HG03159 (cell line): ENCODE data around the gene PASD1.
"Not testable (repeated sequence)": the region's sequence is repeated elsewhere in the genome, so short reads cannot be mapped to it uniquely, and the experiment has no call there.

Experiments used
- ATAC-seq: cut with Tn5 transposase; IDR thresholded peaks from one replicate; pipeline ENCODE4 v1.9.1; 2021; ENCODE audit warnings: mild to moderate bottlenecking, moderate library complexity; ENCODE audit not compliant: unreplicated experiment

Gene PASD1

GRCh38 chrX:151621422-151621821, 57.9 kb downstream of the PASD1 start:
- ATAC-seq, result no peak

- ATAC-seq, result no peak
Observed at GRCh38 chrX:151624677-151625076, 61.2 kb downstream of the PASD1 start.

DNA sequence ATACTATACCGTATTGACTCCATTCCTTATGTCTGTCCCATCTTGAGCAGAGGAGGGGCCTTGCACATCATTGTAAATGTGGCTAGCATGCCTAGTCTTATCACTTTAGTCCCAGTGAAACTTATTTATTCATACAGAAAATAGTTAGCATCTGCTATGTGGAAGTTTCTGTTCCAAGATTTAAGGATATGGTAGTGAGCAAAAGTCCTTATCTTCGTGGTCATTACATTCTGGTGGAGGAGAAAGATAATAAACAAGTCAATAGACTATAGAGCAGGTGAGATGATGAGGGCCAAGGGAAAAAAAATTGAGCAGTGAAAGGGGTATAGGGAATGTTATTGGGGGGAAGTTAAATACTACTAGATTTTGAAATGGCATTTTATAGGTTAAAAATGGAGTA, 68.3 kb downstream of the PASD1 start:
- no peak for ATAC-seq

- no peak for ATAC-seq
Observed at GRCh38 chrX:151633157-151633556, 69.7 kb downstream of the PASD1 start.

GRCh38 chrX:151634937-151635336, 71.5 kb downstream of the PASD1 start:
- no peak for ATAC-seq

DNA sequence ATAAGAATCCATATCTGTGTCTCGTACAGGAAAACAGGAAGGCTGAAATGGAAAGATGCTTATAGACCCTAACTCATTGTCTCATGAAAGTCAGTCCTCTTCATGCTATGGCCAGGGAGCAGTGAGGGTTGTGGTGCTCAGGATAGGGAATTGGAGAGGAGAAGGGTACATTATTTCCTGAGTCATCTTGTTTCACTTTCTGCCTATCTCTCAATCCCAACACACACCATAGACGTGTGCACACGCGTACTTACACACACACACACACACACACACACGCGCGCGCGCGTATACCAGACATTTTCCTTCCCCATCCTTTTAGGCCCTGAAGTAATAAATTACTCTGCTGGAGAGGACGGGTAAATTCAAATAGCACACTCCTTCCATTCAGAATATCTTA, 78.1 kb downstream of the PASD1 start:
- no peak for ATAC-seq

DNA sequence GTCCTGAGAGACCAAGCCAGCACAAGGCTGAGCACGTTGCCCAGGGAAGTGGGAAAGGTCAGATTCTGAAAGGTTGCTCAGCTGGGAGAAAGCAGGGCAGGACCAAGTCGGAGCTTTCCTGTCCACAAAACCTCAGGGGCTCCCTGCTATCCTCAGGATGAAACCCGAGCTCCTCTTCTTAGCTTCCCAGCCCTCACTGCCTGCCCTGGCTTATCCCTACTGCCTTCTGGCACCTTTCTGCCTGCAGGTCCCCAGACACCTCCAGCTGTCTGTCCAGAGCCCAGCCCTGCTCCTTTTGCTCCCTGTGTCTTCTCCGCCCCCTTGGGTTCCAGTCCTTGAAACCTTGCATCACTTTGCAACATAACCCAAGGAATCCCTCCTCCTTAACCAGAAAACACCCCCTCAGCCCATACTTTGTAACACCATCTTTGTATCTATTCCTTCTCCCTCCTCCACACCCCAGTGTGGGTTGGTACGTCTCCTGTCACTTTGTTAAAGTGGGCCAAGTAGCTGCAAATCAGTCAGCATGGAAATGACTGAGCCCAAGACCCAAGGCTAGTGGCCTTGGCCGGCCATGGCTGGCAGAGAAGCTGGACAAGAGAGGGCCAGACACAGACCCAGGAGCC, 111.8 kb downstream of the PASD1 start:
- no peak for ATAC-seq

GRCh38 chrX:151676196-151676595, 112.7 kb downstream of the PASD1 start:
- ATAC-seq, result no peak

DNA sequence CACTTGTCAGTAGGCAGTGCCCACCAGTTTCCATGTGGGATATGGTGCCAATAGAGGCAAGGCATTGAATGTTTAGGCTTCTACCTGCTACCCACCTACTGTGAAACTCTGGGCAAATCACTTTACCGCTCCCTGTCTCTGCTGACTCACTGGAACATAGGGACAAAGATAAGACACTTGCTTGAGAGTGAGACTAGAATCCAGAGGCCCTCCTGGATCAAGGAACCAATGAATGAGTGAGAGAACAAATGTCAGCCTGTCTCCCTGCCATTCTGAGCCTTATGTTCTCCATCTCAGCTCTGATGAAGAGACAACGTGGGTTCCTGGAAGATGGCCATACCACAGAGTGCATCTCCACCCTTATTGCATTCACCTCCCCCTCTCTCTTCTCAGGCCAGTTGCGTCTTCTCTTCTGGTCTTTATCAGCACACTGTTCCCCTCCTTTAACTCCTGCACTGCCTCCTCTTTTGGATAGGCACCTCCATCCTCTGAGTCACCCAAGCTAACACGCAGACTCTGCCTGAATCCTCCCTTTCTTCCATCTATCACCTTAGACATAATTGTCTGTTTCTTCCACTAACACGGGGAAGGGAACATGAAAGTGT, 116.4 kb downstream of the PASD1 start:
- no peak for ATAC-seq

DNA sequence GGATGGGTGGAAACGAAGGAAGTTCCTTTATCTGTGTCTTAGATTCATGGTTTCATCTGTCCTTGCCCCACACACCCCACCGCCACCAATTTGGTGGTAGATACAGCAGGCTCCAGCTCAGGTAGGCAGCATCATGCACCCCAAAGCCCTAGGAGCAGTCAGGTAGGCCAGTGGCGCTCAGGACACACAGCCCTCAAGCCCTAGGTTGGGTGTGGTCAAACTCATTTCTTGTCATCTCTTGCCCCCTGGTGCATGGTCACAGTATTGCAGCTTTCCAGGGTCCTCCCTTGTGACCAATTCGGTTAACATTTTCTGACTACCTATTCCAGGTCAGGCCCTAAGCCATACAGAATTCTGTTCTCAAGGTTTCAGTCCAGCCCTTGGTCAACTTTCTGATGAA, 117.3 kb downstream of the PASD1 start:
- ATAC-seq, result peak; percentile 92

GRCh38 chrX:151687635-151688034, 124.2 kb downstream of the PASD1 start:
- ATAC-seq, result no peak

- ATAC-seq, result no peak
Observed at GRCh38 chrX:151688695-151689094, 125.2 kb downstream of the PASD1 start.

DNA sequence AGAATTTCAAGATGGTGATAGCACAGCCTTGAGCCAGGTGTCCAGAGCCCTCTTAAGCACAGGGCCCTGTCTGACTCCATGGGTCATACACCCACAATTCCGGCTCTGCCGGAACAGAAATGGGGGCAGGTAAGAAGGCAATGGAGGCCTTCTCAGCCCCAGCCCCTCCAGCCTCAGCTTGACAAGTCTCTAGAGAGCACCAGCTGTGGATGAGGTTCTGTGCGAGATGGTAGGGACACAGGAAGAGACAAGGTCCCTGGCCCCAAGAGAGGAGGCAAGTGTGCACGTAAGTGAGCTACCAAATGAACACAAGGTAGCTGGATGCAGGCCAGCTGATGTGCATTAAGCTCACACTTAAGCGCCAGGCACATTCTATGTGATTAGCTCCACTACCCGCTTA, 129.3 kb downstream of the PASD1 start:
- ATAC-seq, result no peak

DNA sequence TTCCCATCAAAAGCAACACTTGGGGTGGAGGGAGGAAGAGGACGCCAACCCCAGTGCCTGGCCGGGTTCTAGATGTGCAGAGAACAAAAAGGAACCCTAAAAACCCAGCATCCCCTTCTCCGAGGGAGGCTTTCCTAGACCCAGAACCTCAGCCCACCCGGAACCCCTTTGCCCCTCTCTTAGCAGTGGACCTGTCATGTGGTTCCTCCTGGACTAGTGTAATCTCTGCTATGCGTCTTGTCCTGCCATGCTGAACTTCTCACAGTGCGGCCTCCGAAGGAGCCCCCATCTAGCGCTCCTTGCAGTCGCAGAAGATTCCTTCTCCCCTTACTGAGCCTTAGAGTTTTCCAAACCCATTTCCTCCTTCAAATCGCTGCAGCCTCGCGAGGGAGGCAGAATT, 130.6 kb downstream of the PASD1 start:
- ATAC-seq, result no peak

- no peak for ATAC-seq
Observed at GRCh38 chrX:151694661-151695582, 131.4 kb downstream of the PASD1 start, which contains the start of gene PRRG3. PRRG3 (plus strand) TSS chrX:151695458; CDS start chrX:151698815, 3,357 bp downstream.

- ATAC-seq, result no peak
Observed at GRCh38 chrX:151695583-151696340, 132.3 kb downstream of the PASD1 start.

GRCh38 chrX:151697082-151697481, 133.6 kb downstream of the PASD1 start:
- ATAC-seq, result not testable (repeated sequence)

GRCh38 chrX:151697522-151697921, 134.0 kb downstream of the PASD1 start:
- ATAC-seq, result no peak

- no peak for ATAC-seq
Observed at GRCh38 chrX:151698485-151698884, 135.0 kb downstream of the PASD1 start.

GRCh38 chrX:151699746-151700145, 136.3 kb downstream of the PASD1 start:
- no peak for ATAC-seq

DNA sequence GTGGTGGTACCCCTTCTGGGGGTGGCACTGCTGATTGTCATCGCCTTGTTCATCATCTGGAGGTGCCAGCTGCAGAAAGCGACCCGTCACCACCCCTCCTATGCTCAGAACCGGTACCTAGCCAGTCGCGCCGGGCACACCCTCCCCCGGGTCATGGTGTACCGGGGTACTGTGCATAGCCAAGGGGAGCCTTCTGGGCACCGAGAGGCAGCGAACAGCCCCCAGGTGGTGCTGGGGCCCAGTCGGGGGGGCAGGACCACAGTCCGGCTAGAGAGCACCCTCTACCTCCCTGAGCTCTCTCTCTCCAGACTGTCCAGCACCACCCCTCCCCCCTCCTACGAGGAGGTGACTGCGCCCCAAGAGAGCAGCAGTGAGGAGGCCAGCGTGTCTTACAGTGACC, 137.1 kb downstream of the PASD1 start:
- no peak for ATAC-seq
